GM12878 (cell line): ENCODE data around the gene FOXA2. TPM values are rescaled to one million over a fixed set of nuclear protein-coding genes. Genes with fewer than 3 reads are reported as not detected.
A peak's percentile ranks its signal among the peaks of the same experiment; 100 is the strongest.

ENCODE experiments used
- ATAC-seq: fragments of 200-7000 bp; cut with Tn5 transposase; 3 replicates; pipeline ENCODE4 v1.9.1; 2020; ENCODE audit warnings: mild to moderate bottlenecking, moderate library complexity
- BruUV-seq: library from RNA; stranded (reverse); fragments of 400-500 nt; replicated peaks from 2 replicates; lab custom pipeline; 2021; lab: Mats Ljungman, UMichigan
- CTCF ChIA-PET: fragments of 300-600 bp; sonication (Branson Sonifier 250); formaldehyde crosslinking; extraction: SDS; loops from one replicate; lab custom pipeline; 2021; ENCODE audit warnings: inconsistent platforms; lab: Yijun Ruan, JAX
- POLR2A ChIA-PET: fragments of 350-600 bp; formaldehyde crosslinking; extraction: SDS; loops from one replicate; lab custom pipeline; 2021; ENCODE audit warnings: inconsistent platforms; lab: Charles Lee
- RAD21 ChIA-PET: fragments of 300-600 bp; sonication (Branson Sonifier 250); formaldehyde crosslinking; loops from one replicate; lab custom pipeline; 2023; ENCODE audit warnings: antibody characterized with exemption; ENCODE audit not compliant: unreplicated experiment; lab: Charles Lee
- SMC1A ChIA-PET: fragments of 300-600 bp; sonication (Branson Sonifier 250); formaldehyde crosslinking; loops from one replicate; lab custom pipeline; 2023; ENCODE audit not compliant: unreplicated experiment, uncharacterized antibody; lab: Charles Lee
- DNase-seq: peaks from one replicate; pipeline ENCODE4 v3.0.0-alpha.2; 2011; ENCODE audit warnings: low read depth, low spot score
- FAIRE-seq: peaks from 3 replicates; lab custom pipeline; 2011; peaks lifted over from hg19 to GRCh38; lab: Jason Lieb, UNC
- H2AFZ ChIP-seq: 2 replicates; pipeline ENCODE4 v1.6.0; 2011; ENCODE audit warnings: low read depth, low read length, control low read depth; ENCODE audit not compliant: control insufficient read depth
- H3K27ac ChIP-seq: 2 replicates; pipeline ENCODE4 v1.5.1; 2011; ENCODE audit warnings: control low read depth; ENCODE audit not compliant: control insufficient read depth, insufficient read depth
- H3K27me3 ChIP-seq, 2 experiments: replicated peaks in 1 of 2; 2 replicates each; pipeline versions ENCODE4 v1.6.0 to v1.6.1; 2011; ENCODE audit warnings: low read length in 1 of 2; ENCODE audit not compliant: control insufficient read depth in 2 of 2, insufficient read depth in 2 of 2
- H3K36me3 ChIP-seq, 2 experiments: 2 replicates each; pipeline ENCODE4 v1.5.1; 2011; ENCODE audit warnings: low read length in 1 of 2; ENCODE audit not compliant: control insufficient read depth in 2 of 2, insufficient read depth in 2 of 2
- H3K4me1 ChIP-seq: 2 replicates; pipeline ENCODE4 v1.6.1; 2011; ENCODE audit warnings: mild to moderate bottlenecking, low read length, moderate library complexity, mixed read lengths; ENCODE audit not compliant: control insufficient read depth, insufficient read depth
- H3K4me2 ChIP-seq: 2 replicates; pipeline ENCODE4 v1.6.0; 2011; ENCODE audit warnings: control low read depth; ENCODE audit not compliant: control insufficient read depth, insufficient read depth
- H3K4me3 ChIP-seq: fragments of 200-600 bp; sonication (generic); 2 replicates; pipeline ENCODE4 v1.5.1; 2016
- H3K79me2 ChIP-seq: 2 replicates; pipeline ENCODE4 v1.6.0; 2011; ENCODE audit warnings: low read length; ENCODE audit not compliant: control insufficient read depth, insufficient read depth
- H3K9ac ChIP-seq: 2 replicates; pipeline ENCODE4 v1.8.0; 2011; ENCODE audit warnings: low read length, control low read depth, mixed read lengths; ENCODE audit not compliant: control insufficient read depth, insufficient read depth
- H3K9me3 ChIP-seq: replicated peaks from 3 replicates; pipeline ENCODE4 v1.5.1; 2011; ENCODE audit warnings: mild to moderate bottlenecking, low read length; ENCODE audit not compliant: control insufficient read depth, insufficient read depth
- H4K20me1 ChIP-seq: 2 replicates; pipeline ENCODE4 v1.6.0; 2011; ENCODE audit not compliant: control insufficient read depth, insufficient read depth
- BRCA1 ChIP-seq: IDR thresholded peaks from 2 replicates; pipeline ENCODE4 v1.6.1; 2011; ENCODE audit warnings: low read depth, low read length, improper control_type of control experiment
- E2F8 ChIP-seq: fragments of 450-650 bp; IDR thresholded peaks from 2 replicates; pipeline ENCODE4 v1.6.1; 2018; ENCODE audit warnings: mild to moderate bottlenecking, low read depth, moderate library complexity; ENCODE audit not compliant: partially characterized antibody
- EGR1 ChIP-seq, 2 experiments: IDR thresholded peaks; 1 replicate in 1 of 2; 2 replicates in 1 of 2; pipeline ENCODE4 v1.6.1; 2011 to 2012; ENCODE audit warnings: low read depth in 2 of 2, low read length in 2 of 2, borderline replicate concordance in 1 of 2, mild to moderate bottlenecking in 1 of 2, moderate library complexity in 1 of 2
- ELK1 ChIP-seq: IDR thresholded peaks from 2 replicates; pipeline ENCODE4 v1.6.1; 2012; ENCODE audit warnings: low read depth, low read length, improper control_type of control experiment
- ETV6 ChIP-seq, 2 experiments: fragments of 450-650 bp in 1 of 2; IDR thresholded peaks in 1 of 2; conservative IDR thresholded peaks in 1 of 2; 2 replicates each; pipeline ENCODE4 v1.6.1; 2014; ENCODE audit warnings: antibody characterized with exemption in 1 of 2, borderline replicate concordance in 1 of 2, low read depth in 1 of 2, mild to moderate bottlenecking in 1 of 2, moderate library complexity in 1 of 2
- FOXK2 ChIP-seq: fragments of 450-650 bp; IDR thresholded peaks from 2 replicates; pipeline ENCODE4 v1.6.1; 2017; ENCODE audit warnings: mild to moderate bottlenecking, moderate library complexity
- HDAC6 ChIP-seq: fragments of 200-600 bp; sonication (generic); IDR thresholded peaks from one replicate; pipeline ENCODE4 v1.8.0; 2017; ENCODE audit warnings: antibody characterized with exemption; ENCODE audit not compliant: unreplicated experiment
- IKZF2 ChIP-seq, 2 experiments: fragments of 450-650 bp; IDR thresholded peaks; 2 replicates each; pipeline ENCODE4 v1.6.1; 2017; ENCODE audit warnings: mild to moderate bottlenecking in 2 of 2, moderate library complexity in 2 of 2
- JUNB ChIP-seq: IDR thresholded peaks from 2 replicates; pipeline ENCODE4 v1.6.1; 2016; ENCODE audit warnings: antibody characterized with exemption, mild to moderate bottlenecking
- NR2C1 ChIP-seq: fragments of 450-650 bp; IDR thresholded peaks from 2 replicates; pipeline ENCODE4 v1.6.1; 2017; ENCODE audit warnings: antibody characterized with exemption, mild to moderate bottlenecking, moderate library complexity
- PAX8 ChIP-seq: fragments of 450-650 bp; IDR thresholded peaks from 2 replicates; pipeline ENCODE4 v1.6.1; 2017; ENCODE audit warnings: mild to moderate bottlenecking, moderate library complexity
- PBX3 ChIP-seq: IDR thresholded peaks from 2 replicates; pipeline ENCODE4 v1.6.1; 2011; ENCODE audit warnings: mild to moderate bottlenecking, low read depth, low read length, moderate library complexity; ENCODE audit not compliant: insufficient replicate concordance
- POLR2AphosphoS5 ChIP-seq: IDR thresholded peaks from 2 replicates; pipeline ENCODE4 v1.6.1; 2011; ENCODE audit warnings: mild to moderate bottlenecking, low read length, inconsistent platforms
- POU2F2 ChIP-seq: IDR thresholded peaks from 3 replicates; pipeline ENCODE4 v1.6.1; 2011; ENCODE audit warnings: low read depth, mild to moderate bottlenecking, low read length, borderline replicate concordance
- RB1 ChIP-seq: fragments of 450-650 bp; formaldehyde crosslinking; IDR thresholded peaks from 2 replicates; pipeline ENCODE4 v1.6.1; 2017; ENCODE audit warnings: mild to moderate bottlenecking, borderline replicate concordance
- RUNX3 ChIP-seq: IDR thresholded peaks from 2 replicates; pipeline ENCODE4 v1.6.1; 2012; ENCODE audit warnings: low read length, inconsistent platforms
- SMAD5 ChIP-seq: IDR thresholded peaks from 2 replicates; pipeline ENCODE4 v1.6.1; 2016; ENCODE audit warnings: antibody characterized with exemption, low read depth
- SREBF1 ChIP-seq: IDR thresholded peaks from 2 replicates; pipeline ENCODE4 v1.6.1; 2012; ENCODE audit warnings: mild to moderate bottlenecking, low read length
- YY1 ChIP-seq: IDR thresholded peaks from 2 replicates; pipeline ENCODE4 v1.6.1; 2011; ENCODE audit warnings: low read depth, mild to moderate bottlenecking, low read length
- WGBS: methylation state at CpG from one replicate; pipeline ENCODE4 v1.1.6; 2016; ENCODE audit warnings: low lambda C conversion rate; ENCODE audit not compliant: insufficient replicate concordance, insufficient coverage; ENCODE audit errors: missing lambda C conversion rate; 5-methylcytosine and 5-hydroxymethylcytosine counted together
- in situ Hi-C: fragments of 300-500 bp; cut with MboI; formaldehyde crosslinking; loops from 9 replicates; pipeline ENCODE4 v1.14.3; 2018; ENCODE audit warnings: mixed read lengths
- intact Hi-C: fragments of 100-400 bp; cut with micrococcal nuclease; formaldehyde crosslinking; loops from one replicate; pipeline ENCODE4 v1.14.2; 2022; ENCODE audit not compliant: unreplicated experiment
- polyA plus RNA-seq, 11 experiments: library from polyadenylated mRNA; depleted of rRNA in 4 of 11; unstranded in 6 of 11; stranded (reverse) in 5 of 11; fragments of >200 nt; fragmentation: Nextera tagmentation in 4 of 11; fragmentation: Illumina TruSeq in 1 of 11; extraction: Ambion mirVana in 4 of 11; extraction: Trizol in 1 of 11; gene quantifications; 1 replicate in 1 of 11; 2 replicates in 10 of 11; pipeline versions ENCODE4 v1.2.1 to v1.2.3, GENCODE V29; 2011 to 2016; ENCODE audit warnings: inconsistent platforms in 2 of 11, missing spikeins in 2 of 11, low read depth in 1 of 11
- total RNA-seq, 4 experiments: library from RNA; depleted of rRNA in 3 of 4; stranded (reverse); fragments of >200 nt in 3 of 4; fragmentation: Illumina TruSeq in 1 of 4; extraction: Trizol in 1 of 4; gene quantifications; 2 replicates each; pipeline versions ENCODE4 v1.2.1 to v1.2.3, GENCODE V29; 2013 to 2021

The FOXA2 gene
- total and polyA plus RNA-seq, 10 of the 15 experiments (the other 5 are each of a cell fraction or from before 2014, with no cell fraction given) = not detected

- TF ChIP-seq PBX3 = no peak
- no peak for TF ChIP-seq HDAC6
- TF ChIP-seq SREBF1 = no peak
- TF ChIP-seq POU2F2 = no peak
Measured at GRCh38 chr20:22575737-22576136, 8.6 kb downstream of the FOXA2 start (continued).

GRCh38 chr20:22575087-22575721 lies 9.2 kb downstream of the FOXA2 start:
- 1% methylated on average over 9 of the region's 9 CpGs for WGBS
- CTCF ChIA-PET = interaction anchor here (0.7 to 1.4 kb wide), 5 partner anchors 11 to 241 kb away, joined by 3 to 5 read pairs (median 4); no protein-coding TSS in a partner anchor
- no peak for TF ChIP-seq E2F8
- no peak for TF ChIP-seq JUNB
- no peak for TF ChIP-seq EGR1 (IDR thresholded peaks at IDR 0.05; ENCODE audit: borderline replicate concordance in 1 of 2, low read depth in 2 of 2, low read length in 2 of 2)
- TF ChIP-seq PAX8 = no peak
- TF ChIP-seq BRCA1 = no peak
- no peak for TF ChIP-seq FOXK2
- TF ChIP-seq ELK1 = no peak
- peak; percentile 8 to 22; a peak in 2 of 4 replicates for TF ChIP-seq IKZF2 (IDR thresholded peaks at IDR 0.05)
- TF ChIP-seq POLR2AphosphoS5 = no peak
- TF ChIP-seq YY1 = no peak
- TF ChIP-seq NR2C1 = no peak
- TF ChIP-seq ETV6 (conservative IDR thresholded peaks at IDR 0.05 in 1 of 2, IDR thresholded peaks at IDR 0.05 in 1 of 2; ENCODE audit: borderline replicate concordance in 1 of 2, low read depth in 1 of 2) = no peak
- TF ChIP-seq RUNX3 = peak; percentile 61
- TF ChIP-seq RB1 = no peak
- no peak for TF ChIP-seq SMAD5

More at GRCh38 chr20:22575087-22575721, 9.2 kb downstream of the FOXA2 start:
- Histone ChIP-seq H2AFZ (peak overlapping the region; percentile 24), H3K9me3 (peaks cover 3% of the 10 kb centered on the region; the same call in 1 of the 3 replicates), H3K79me2 (no peaks in the 10 kb centered on the region), H3K27ac (no peak overlapping the region), H3K4me1 (peaks cover 17% of the 10 kb centered on the region), H3K27me3 (peaks cover 0 to 9% of the 10 kb centered on the region in 2 experiments; a peak in 2 of 4 replicates), H3K36me3 (no peaks in the 10 kb centered on the region), H3K4me2 (peak overlapping the region; percentile 38), H3K9ac (no peak overlapping the region), H4K20me1 (no peaks in the 10 kb centered on the region), H3K4me3 (no peak overlapping the region)
- peak; percentile 83 for FAIRE-seq
- in situ Hi-C loops (no loop called here), intact Hi-C loops (no loop called here)
- ATAC-seq = peak; percentile 74
- DNase-seq = no peak
- BruUV-seq = no TSS peak
- ChIA-PET SMC1A (interaction anchor here (0.7 to 1.9 kb wide), 6 partner anchors 12 to 1545 kb away, joined by 3 to 7 read pairs (median 3); no protein-coding TSS in a partner anchor), POLR2A (no interaction called here), RAD21 (interaction anchor here (1.0 kb wide), 1 partner anchor 236 kb away, joined by 3 read pairs; no protein-coding TSS in a partner anchor)
